Measurements from ENCODE around the gene HMGCS1. TPM values are rescaled to one million over a fixed set of nuclear protein-coding genes. Genes with fewer than 3 reads are reported as not detected.

The HMGCS1 gene
- total RNA-seq, 2 donors from 2014 or later, result 142 to 176 TPM

GRCh38 chr5:43242196-43242595, 71.0 kb downstream of the HMGCS1 start:
- TF ChIP-seq, protein P1, sequence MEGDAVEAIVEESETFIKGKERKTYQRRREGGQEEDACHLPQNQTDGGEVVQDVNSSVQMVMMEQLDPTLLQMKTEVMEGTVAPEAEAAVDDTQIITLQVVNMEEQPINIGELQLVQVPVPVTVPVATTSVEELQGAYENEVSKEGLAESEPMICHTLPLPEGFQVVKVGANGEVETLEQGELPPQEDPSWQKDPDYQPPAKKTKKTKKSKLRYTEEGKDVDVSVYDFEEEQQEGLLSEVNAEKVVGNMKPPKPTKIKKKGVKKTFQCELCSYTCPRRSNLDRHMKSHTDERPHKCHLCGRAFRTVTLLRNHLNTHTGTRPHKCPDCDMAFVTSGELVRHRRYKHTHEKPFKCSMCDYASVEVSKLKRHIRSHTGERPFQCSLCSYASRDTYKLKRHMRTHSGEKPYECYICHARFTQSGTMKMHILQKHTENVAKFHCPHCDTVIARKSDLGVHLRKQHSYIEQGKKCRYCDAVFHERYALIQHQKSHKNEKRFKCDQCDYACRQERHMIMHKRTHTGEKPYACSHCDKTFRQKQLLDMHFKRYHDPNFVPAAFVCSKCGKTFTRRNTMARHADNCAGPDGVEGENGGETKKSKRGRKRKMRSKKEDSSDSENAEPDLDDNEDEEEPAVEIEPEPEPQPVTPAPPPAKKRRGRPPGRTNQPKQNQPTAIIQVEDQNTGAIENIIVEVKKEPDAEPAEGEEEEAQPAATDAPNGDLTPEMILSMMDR (conservative IDR thresholded peaks at IDR 0.05), result no peak

More at GRCh38 chr5:43242196-43242595, 71.0 kb downstream of the HMGCS1 start:
- H3K36me3 Mint-ChIP-seq (ENCODE audit: low read depth), result no peaks in the 10 kb centered on the region
- H3K36me3 ChIP-seq (ENCODE audit: control insufficient read depth, insufficient read depth, low read length), result no peaks in the 10 kb centered on the region
- peaks cover 4% of the 10 kb centered on the region for H3K4me1 ChIP-seq (ENCODE audit: control insufficient read depth, insufficient read depth, low read length)
- no peak for DNase-seq
- H3K9ac ChIP-seq (ENCODE audit: extremely low read depth, low read length, poor library complexity, severe bottlenecking), result no peak overlapping the region
- WGBS, 2 experiments (ENCODE audit: insufficient coverage in 1 of 2, insufficient read length in 1 of 2), result 71 to 88% methylated on average over 1 of the region's 1 CpG
- H3K27me3 Mint-ChIP-seq (ENCODE audit: insufficient read depth), result no peaks in the 10 kb centered on the region
- H3K9me3 ChIP-seq (ENCODE audit: control insufficient read depth, low read length), result no peaks in the 10 kb centered on the region
- no peaks in the 10 kb centered on the region for H3K4me1 Mint-ChIP-seq
- no peak overlapping the region for H3K27ac ChIP-seq (ENCODE audit: low read depth, low read length)
- no peak overlapping the region for H3K27ac Mint-ChIP-seq
- H3K4me3 Mint-ChIP-seq, result no peak overlapping the region
- no peaks in the 10 kb centered on the region for H3K27me3 ChIP-seq (ENCODE audit: control insufficient read depth, insufficient read depth, low read length, poor library complexity, severe bottlenecking)
- no peak overlapping the region for H3K4me3 ChIP-seq (ENCODE audit: low read length)
- H3K9me3 Mint-ChIP-seq, result no peaks in the 10 kb centered on the region

Other genes starting within 250 kb of the HMGCS1 start
- gene ZNF131, start 192.5 kb downstream of the HMGCS1 start, total RNA-seq, result 10 to 100 TPM; 36.9 to 44.3 TPM
- gene NIM1K, start 121.2 kb downstream of the HMGCS1 start, total RNA-seq, result not detected
- gene CCL28, start 99.0 kb upstream of the HMGCS1 start, total RNA-seq, result 1 to 10 TPM in 1 of 2 donors, not detected in 1; 1.7 TPM
- gene TMEM267, start 170.5 kb upstream of the HMGCS1 start, total RNA-seq, result 1 to 10 TPM; 8.3 to 8.9 TPM
- gene C5orf34, start 201.7 kb upstream of the HMGCS1 start, total RNA-seq, result 10 to 100 TPM in 1 of 2 donors, 1 to 10 TPM in 1; 7.4 to 13.0 TPM
- 100 to 1,000 TPM; 115 to 118 TPM for gene PAIP1, start 243.7 kb upstream of the HMGCS1 start, total RNA-seq